Measurements from ENCODE around the gene SCUBE1.

The SCUBE1 gene

DNA sequence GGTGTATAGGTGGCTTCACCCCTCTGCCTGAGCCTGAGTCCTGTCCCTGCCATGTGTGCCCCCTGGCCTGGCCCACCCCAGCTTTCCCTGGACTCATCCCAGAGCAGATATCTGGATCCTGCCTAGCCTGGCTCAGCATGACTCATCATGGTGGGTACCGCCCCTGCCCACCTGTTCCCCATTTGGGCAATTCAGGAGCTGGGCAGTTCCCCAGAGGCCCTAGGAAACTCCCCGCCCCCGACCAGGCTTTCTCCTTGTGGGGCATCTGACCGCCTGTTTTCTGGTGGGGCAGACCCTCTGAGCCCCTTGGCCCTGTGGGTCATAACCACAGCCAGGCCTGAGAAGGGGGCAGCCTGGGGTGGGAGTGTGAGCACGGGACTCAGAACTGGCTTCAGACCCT, 187.4 kb downstream of the SCUBE1 start:
- no peak for DNase-seq (ENCODE audit: low read depth)

DNA sequence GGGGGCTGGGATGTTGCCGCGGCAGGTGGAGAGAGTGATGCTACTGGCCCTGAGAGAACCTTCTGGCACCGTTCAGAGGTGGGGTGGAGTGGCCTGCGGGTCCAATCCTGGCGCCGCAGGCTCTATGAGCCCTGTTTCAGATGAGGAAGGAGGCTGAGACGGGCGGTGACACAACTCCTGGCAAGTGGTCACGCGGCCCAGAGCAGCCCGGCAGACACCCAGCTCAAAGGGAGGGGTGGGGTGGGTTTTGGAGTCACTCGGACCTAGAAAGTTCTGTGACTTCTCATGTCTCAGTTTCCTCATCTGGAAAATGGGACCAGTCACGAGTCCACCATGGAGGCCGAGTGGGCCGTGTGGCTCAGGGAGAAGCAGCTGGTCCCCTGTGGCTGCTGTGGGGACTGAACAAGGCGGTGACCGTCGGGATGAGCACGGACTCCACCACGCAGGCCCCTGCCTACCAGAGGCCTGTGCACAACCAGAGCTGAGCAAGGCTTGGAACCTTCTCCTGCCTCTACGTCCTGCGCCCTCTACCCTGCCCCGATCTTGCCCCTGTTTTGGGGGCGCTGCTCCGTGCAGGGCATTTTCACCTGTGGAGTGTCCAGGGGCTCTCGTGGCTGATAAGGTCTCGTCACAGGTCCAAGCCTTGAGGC, 188.2 kb downstream of the SCUBE1 start:
- DNase-seq (ENCODE audit: low read depth): no peak

DNA sequence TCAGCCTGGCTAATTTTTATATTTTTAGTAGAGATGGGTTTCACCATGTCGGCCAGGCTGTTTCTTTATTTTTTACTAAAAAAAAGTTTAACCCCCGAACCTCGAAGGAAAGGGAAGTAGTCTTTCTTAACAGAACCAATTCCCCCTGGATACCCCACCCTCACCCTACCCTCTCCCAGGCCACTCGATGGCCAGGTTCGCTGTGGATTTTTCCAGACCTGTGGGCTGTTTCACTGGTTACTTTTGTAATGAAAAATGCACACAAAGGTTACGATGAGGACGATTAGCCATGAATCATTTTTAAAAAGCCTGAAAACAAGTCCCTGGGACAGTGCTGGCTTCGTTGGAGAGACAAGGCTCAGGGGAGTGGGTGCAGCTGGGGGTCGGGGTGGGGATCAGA, 189.3 kb downstream of the SCUBE1 start:
- DNase-seq (ENCODE audit: low read depth): no peak

DNA sequence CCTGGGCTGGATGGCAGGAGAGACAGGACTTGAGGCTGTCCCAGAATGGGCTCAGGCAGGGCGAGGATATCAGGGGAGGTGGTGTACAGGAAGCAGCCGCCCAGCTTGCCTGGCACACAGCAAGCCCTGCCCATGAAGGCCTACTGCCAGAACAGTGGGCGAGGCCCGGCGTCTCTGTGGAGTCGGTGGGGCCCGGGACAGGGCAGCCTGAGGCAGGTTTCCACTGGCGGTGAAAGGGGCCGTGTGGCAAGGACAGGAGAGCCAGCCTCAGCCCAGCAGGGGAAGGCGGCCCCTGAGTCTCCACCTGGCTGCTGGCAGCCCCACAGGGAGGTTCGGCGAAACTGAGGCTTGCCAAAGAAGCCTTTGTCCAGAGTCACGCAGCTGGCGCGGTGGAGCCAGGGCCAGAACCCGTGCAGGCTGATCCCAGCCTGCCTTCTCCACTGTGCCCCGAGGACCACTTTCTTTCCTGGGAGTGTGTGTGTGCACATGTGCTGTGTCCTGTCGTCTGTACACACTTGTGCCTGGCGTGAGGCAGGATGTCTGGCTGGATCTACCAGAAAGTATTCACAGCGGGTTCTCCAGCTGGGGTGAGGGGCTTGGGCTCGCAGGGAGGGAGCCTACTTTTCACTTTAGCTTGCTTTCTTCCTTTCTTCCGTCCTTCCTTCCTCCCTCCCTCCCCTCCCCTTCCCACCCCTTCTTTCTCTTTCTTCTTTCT, 190.7 kb downstream of the SCUBE1 start:
- peak; percentile 51 for DNase-seq (ENCODE audit: low read depth)

DNA sequence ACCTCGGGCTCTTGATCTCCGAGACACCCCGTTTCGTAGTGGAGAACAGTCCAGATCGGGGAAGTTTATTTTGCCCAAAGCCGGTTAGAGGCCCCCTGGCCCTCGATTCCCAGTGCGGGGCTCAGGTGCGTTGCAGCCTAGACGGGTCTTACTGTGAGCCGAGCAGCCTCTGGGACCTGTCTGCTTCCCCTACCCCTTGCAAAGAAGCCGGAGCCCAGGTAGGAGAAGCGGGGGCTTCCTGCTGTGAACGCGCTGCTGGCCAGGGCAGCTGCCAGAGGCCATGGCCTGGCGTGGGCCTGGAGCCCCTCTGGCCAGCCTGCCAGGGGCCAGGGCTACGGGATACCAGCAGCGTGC, 191.2 kb downstream of the SCUBE1 start:
- DNase-seq (ENCODE audit: low read depth): no peak

DNA sequence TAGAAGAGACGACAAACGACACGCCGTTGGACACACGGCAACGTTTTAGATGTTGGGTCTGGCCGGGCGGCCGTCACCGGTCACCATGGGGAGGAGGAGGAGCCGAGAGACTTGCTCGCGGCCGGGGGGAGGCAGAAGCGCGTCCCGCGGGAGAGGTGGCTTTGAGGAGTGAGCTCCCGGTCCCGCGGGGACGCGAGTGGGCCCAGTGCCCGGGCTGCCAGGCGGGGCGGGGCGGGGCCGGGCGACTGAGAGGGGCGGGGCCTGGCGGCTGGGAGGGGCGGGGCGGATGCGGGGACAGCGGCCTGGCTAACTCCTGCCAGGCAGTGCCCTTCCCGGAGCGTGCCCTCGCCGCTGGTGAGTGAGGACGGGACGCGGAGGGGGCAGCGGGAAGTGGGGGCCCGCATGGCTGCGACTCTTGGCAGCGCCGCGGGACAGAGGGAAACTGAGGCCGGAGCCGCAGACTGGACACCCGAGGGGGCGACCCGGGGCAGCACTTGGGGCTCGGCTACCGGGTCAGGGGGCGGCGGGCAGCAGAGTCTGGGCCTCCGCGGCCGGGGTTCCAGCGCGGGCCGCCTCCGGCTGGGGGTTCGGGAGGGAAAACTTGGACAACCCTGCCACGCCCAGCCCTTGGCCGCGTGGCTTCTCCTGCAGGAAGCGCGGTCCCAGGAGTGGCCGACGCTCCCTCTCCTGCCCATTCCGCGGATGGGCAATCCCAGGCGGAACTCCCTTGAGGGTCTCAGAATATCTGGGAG, 191.7 kb downstream of the SCUBE1 start, which contains the start of gene TSPO:
TSPO (plus strand) TSS at position 309 of the 752 bp plus-strand sequence. CDS start 7,680 bp downstream, outside the sequence.
- DNase-seq (ENCODE audit: low read depth): no peak

DNA sequence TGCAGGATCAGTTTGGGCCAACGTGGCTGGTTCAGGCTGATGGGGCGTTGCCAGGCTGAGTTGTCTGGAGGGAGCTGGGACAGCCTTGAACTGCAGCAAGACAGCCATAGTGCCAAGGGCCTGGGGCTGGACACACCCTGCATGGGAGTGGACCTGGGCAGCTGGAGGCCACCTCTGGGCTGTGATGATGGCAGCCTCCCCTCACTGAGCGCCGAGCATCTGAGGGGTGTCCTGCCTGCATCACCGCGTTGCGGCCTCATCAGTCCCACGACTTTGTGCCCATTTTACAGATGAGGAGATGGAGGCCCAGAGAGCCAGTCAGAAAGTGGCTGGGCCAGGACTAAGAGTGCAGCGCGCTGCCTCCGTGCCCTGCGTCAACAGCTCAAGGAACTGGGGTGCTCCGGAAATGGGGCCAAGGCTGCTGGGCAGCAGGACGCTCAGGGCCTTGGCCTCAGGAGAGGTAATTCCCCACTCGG, 192.4 kb downstream of the SCUBE1 start:
- no peak for DNase-seq (ENCODE audit: low read depth)

DNA sequence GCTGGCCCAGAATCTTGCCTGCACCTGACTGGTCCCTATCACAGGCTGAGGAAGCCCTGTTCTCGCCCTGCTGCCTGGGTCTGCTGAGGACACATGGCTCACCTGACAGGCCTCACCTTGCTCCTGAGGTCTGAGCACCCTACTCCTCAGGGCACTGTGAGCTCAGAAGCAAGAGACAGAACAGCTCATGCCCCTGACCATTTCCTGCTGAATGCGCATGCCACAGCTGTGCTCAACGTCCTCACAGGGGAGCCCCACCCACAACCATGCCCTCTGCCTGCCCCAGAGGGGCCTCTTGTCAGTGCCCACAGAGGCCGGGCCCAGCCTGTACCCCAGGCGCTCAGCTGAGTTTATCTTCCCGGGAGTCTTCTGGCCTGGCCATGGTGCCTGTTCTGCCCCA, 194.6 kb downstream of the SCUBE1 start:
- DNase-seq (ENCODE audit: low read depth): no peak

DNA sequence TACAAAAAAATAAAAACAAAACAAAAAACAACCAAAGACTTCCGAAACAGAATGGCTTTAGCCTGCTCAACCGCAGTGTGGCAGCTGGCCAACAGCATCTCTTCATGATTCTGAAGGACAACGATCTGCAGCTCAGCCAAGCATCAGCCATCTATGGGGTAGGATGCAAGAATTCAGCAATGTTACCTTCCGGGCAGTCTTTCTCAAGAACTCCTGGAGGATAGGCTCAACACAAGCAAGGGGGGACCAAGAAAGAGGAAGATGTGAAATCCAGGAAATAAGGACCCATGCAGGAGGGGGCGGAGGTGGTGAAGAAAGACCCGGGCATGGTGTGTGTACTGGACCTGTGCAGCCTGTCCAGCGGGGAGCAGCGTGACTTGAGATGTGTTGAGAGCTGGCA, 195.4 kb downstream of the SCUBE1 start:
- DNase-seq (ENCODE audit: low read depth): no peak

All from fibroblast of the conjunctiva (primary cell).